Thyroid gland (tissue), 4 donors: ENCODE results near the gene SFRP5. TPM values are rescaled to one million over a fixed set of nuclear protein-coding genes. Genes with fewer than 3 reads are reported as not detected.

ENCODE experiments used
- DNase-seq, 2 donors: peaks; one replicate each; pipeline ENCODE4 v3.0.0-alpha.2; 2019
- H3K27ac ChIP-seq, 3 donors: fragments of 200-600 bp; sonication (generic); 1 replicate in 2 of 3; 2 replicates in 1 of 3; pipeline ENCODE4 v1.5.1; 2016 to 2019; ENCODE audit warnings: mild to moderate bottlenecking in 1 of 3, moderate library complexity in 1 of 3
- H3K27me3 ChIP-seq: fragments of 200-600 bp; sonication (generic); one replicate; pipeline ENCODE4 v1.5.1; 2019
- H3K36me3 ChIP-seq, 2 donors: fragments of 200-600 bp; sonication (generic); one replicate each; pipeline ENCODE4 v1.5.1; 2016 to 2019
- H3K4me1 ChIP-seq, 2 donors: fragments of 200-600 bp; sonication (generic); one replicate each; pipeline ENCODE4 v1.5.1; 2017 to 2019
- H3K4me3 ChIP-seq, 3 donors: fragments of 200-600 bp; sonication (generic); replicated peaks in 1 of 3; 1 replicate in 2 of 3; 2 replicates in 1 of 3; pipeline ENCODE4 v1.5.1; 2016; ENCODE audit warnings: mild to moderate bottlenecking in 1 of 3
- H3K9me3 ChIP-seq: fragments of 200-600 bp; sonication (generic); one replicate; pipeline ENCODE4 v1.5.1; 2017
- CTCF ChIP-seq, 6 experiments: fragments of 200-600 bp in 3 of 6; fragments of 450-650 bp in 3 of 6; sonication (generic) in 3 of 6; IDR thresholded peaks; one replicate each; pipeline ENCODE4 v1.5.1; 2016 to 2019; ENCODE audit warnings: antibody characterized with exemption in 6 of 6, mild to moderate bottlenecking in 2 of 6, inconsistent platforms in 1 of 6, moderate library complexity in 1 of 6
- POLR2A ChIP-seq, 2 donors: fragments of 450-650 bp; IDR thresholded peaks; one replicate each; pipeline ENCODE4 v1.6.1; 2017; ENCODE audit warnings: antibody characterized with exemption in 2 of 2, mild to moderate bottlenecking in 2 of 2, moderate library complexity in 1 of 2
- WGBS, 2 donors: methylation state at CpG; one replicate each; pipeline ENCODE4 v1.1.5; 2017; 5-methylcytosine and 5-hydroxymethylcytosine counted together
- intact Hi-C: fragments of 100-400 bp; cut with DNase I; formaldehyde crosslinking; loops from one replicate; pipeline ENCODE4 v1.15.1; 2023
- total RNA-seq, 4 donors: library from RNA; depleted of rRNA; stranded (reverse); fragments of >200 nt; gene quantifications; one replicate each; pipeline ENCODE4 v1.2.3, GENCODE V29; 2016

SFRP5 gene
- total RNA-seq, 4 donors from 2014 or later = 0.22 to 0.40 TPM; not detected in 2

- WGBS, 2 donors = 86 to 91% methylated on average over 2 to 5 of the region's 5 CpGs
- intact Hi-C loops = no loop called here
These were observed 43.2 kb upstream of the SFRP5 start for GRCh38 chr10:97814996-97815395.

GRCh38 chr10:97813311-97813710 lies 41.5 kb upstream of the SFRP5 start:
- no peak for DNase-seq
- Histone ChIP-seq H3K4me3 (no peak overlapping the region), H3K36me3 (no peaks in the 10 kb centered on the region), H3K27ac (no peak overlapping the region), H3K4me1 (peaks cover 5 to 7% of the 10 kb centered on the region in 2 donors), H3K27me3 (no peaks in the 10 kb centered on the region), H3K9me3 (no peaks in the 10 kb centered on the region)
- TF ChIP-seq POLR2A (IDR thresholded peaks at IDR 0.05) = no peak
- no peak for TF ChIP-seq CTCF (IDR thresholded peaks at IDR 0.05)
- intact Hi-C loops = no loop called here
- 68 to 74% methylated on average over 3 of the region's 3 CpGs for WGBS, 2 donors

More at GRCh38 chr10:97814996-97815395, 43.2 kb upstream of the SFRP5 start:
- no peaks in the 10 kb centered on the region for H3K9me3 ChIP-seq
- no peak for TF ChIP-seq POLR2A (IDR thresholded peaks at IDR 0.05)
- no peaks in the 10 kb centered on the region for H3K36me3 ChIP-seq
- H3K27me3 ChIP-seq = no peaks in the 10 kb centered on the region
- H3K4me1 ChIP-seq = peaks cover 12 to 19% of the 10 kb centered on the region in 2 donors
- DNase-seq = no peak
- no peak overlapping the region for H3K27ac ChIP-seq
- no peak overlapping the region for H3K4me3 ChIP-seq

GRCh38 chr10:97812696-97813095 lies 40.9 kb upstream of the SFRP5 start:
- Histone ChIP-seq H3K27me3 (no peaks in the 10 kb centered on the region), H3K4me1 (peaks cover 0 to under 1% of the 10 kb centered on the region in 2 donors), H3K27ac (no peak overlapping the region), H3K36me3 (no peaks in the 10 kb centered on the region), H3K9me3 (no peaks in the 10 kb centered on the region), H3K4me3 (no peak overlapping the region)
- DNase-seq = no peak
- no peak for TF ChIP-seq CTCF (IDR thresholded peaks at IDR 0.05)
- no peak for TF ChIP-seq POLR2A (IDR thresholded peaks at IDR 0.05)
- 79 to 81% methylated on average over 8 of the region's 8 CpGs for WGBS, 2 donors
- intact Hi-C loops = no loop called here

GRCh38 chr10:97811958-97812357 lies 40.2 kb upstream of the SFRP5 start:
- intact Hi-C loops = no loop called here
- no peaks in the 10 kb centered on the region for H3K9me3 ChIP-seq
- TF ChIP-seq CTCF (IDR thresholded peaks at IDR 0.05) (no peak), POLR2A (IDR thresholded peaks at IDR 0.05) (no peak)
- H3K4me1 ChIP-seq = no peaks in the 10 kb centered on the region
- no peak for DNase-seq
- no peak overlapping the region for H3K4me3 ChIP-seq
- no peaks in the 10 kb centered on the region for H3K36me3 ChIP-seq
- no peaks in the 10 kb centered on the region for H3K27me3 ChIP-seq
- WGBS, 2 donors = 75 to 82% methylated on average over 3 of the region's 3 CpGs
- no peak overlapping the region for H3K27ac ChIP-seq

GRCh38 chr10:97810446-97810845 lies 38.6 kb upstream of the SFRP5 start:
- no peaks in the 10 kb centered on the region for H3K4me1 ChIP-seq
- no peak for DNase-seq
- WGBS, 2 donors = 81 to 88% methylated on average over 7 of the region's 7 CpGs
- no peaks in the 10 kb centered on the region for H3K36me3 ChIP-seq
- no peaks in the 10 kb centered on the region for H3K9me3 ChIP-seq
- no peaks in the 10 kb centered on the region for H3K27me3 ChIP-seq
- intact Hi-C loops = no loop called here
- TF ChIP-seq CTCF (IDR thresholded peaks at IDR 0.05) = no peak
- TF ChIP-seq POLR2A (IDR thresholded peaks at IDR 0.05) = no peak
- H3K4me3 ChIP-seq = no peak overlapping the region
- no peak overlapping the region for H3K27ac ChIP-seq

GRCh38 chr10:97805949-97806348 lies 34.1 kb upstream of the SFRP5 start:
- Histone ChIP-seq H3K27me3 (no peaks in the 10 kb centered on the region), H3K4me1 (no peaks in the 10 kb centered on the region), H3K27ac (no peak overlapping the region), H3K4me3 (no peak overlapping the region), H3K36me3 (no peaks in the 10 kb centered on the region), H3K9me3 (no peaks in the 10 kb centered on the region)
- WGBS, 2 donors = 88% methylated on average over 4 to 6 of the region's 6 CpGs
- no peak for DNase-seq
- TF ChIP-seq POLR2A (IDR thresholded peaks at IDR 0.05) (no peak), CTCF (IDR thresholded peaks at IDR 0.05) (no peak)
- intact Hi-C loops = no loop called here
